BJ (cell line): Measurements from ENCODE around the gene SH3BGRL. TPM values are rescaled to one million over a fixed set of nuclear protein-coding genes. Genes with fewer than 3 reads are reported as not detected.
"Not testable (repeated sequence)": the region's sequence is repeated elsewhere in the genome, so short reads cannot be mapped to it uniquely, and the experiment has no call there.

Source experiments
- CTCF ChIA-PET: fragments of 350-600 bp; formaldehyde crosslinking; extraction: SDS; loops from one replicate; lab custom pipeline; 2021; ENCODE audit warnings: antibody characterized with exemption, inconsistent platforms; lab: Yijun Ruan, JAX
- POLR2A ChIA-PET: fragments of 300-600 bp; sonication (Branson Sonifier 250); formaldehyde crosslinking; extraction: SDS; loops from one replicate; lab custom pipeline; 2021; ENCODE audit warnings: antibody characterized with exemption; lab: Charles Lee
- DNase-seq: peaks from one replicate; pipeline ENCODE4 v3.0.0-alpha.2; 2011; ENCODE audit warnings: low read depth
- H3K27me3 ChIP-seq: 2 replicates; pipeline ENCODE4 v1.6.0; 2011; ENCODE audit warnings: low read length; ENCODE audit not compliant: control insufficient read depth, insufficient read depth
- H3K36me3 ChIP-seq: 2 replicates; pipeline ENCODE4 v1.5.1; 2011; ENCODE audit warnings: low read length; ENCODE audit not compliant: control insufficient read depth, insufficient read depth
- H3K4me3 ChIP-seq: 2 replicates; pipeline ENCODE4 v1.5.1; 2011; ENCODE audit warnings: low read depth, mild to moderate bottlenecking, control low read depth, low read length
- CTCF ChIP-seq: IDR thresholded peaks from 2 replicates; pipeline ENCODE4 v1.5.1; 2011; ENCODE audit warnings: low read depth, mild to moderate bottlenecking, control low read depth, inconsistent platforms, low read length, moderate library complexity; ENCODE audit not compliant: insufficient read depth
- polyA plus RNA-seq: library from polyadenylated mRNA; depleted of rRNA; stranded (reverse); fragments of >200 nt; gene quantifications from 2 replicates; pipeline ENCODE4 v1.2.3, GENCODE V29; 2011

Gene SH3BGRL
- polyA plus RNA-seq, 1 experiment, result 85.2 TPM

GRCh38 chrX:81308086-81308829 is 106.4 kb downstream of the SH3BGRL start:
- CTCF ChIA-PET, result no interaction called here
- H3K4me3 ChIP-seq, result no peak overlapping the region
- no peaks in the 10 kb centered on the region for H3K27me3 ChIP-seq
- POLR2A ChIA-PET, result no interaction called here
- TF ChIP-seq CTCF, result no peak
- no peaks in the 10 kb centered on the region for H3K36me3 ChIP-seq
- DNase-seq, result no peak

- no peaks in the 10 kb centered on the region for H3K27me3 ChIP-seq
- ChIA-PET POLR2A (no interaction called here), CTCF (interaction anchor here (1.3 kb wide), 1 partner anchor 22 kb away, joined by 3 read pairs; no protein-coding TSS in a partner anchor)
- TF ChIP-seq CTCF, result no peak
- no peaks in the 10 kb centered on the region for H3K36me3 ChIP-seq
- no peak for DNase-seq
- H3K4me3 ChIP-seq, result no peak overlapping the region
Observed at GRCh38 chrX:81316163-81316562, 114.3 kb downstream of the SH3BGRL start.

- H3K27me3 ChIP-seq, POLR2A ChIA-PET, CTCF ChIA-PET, DNase-seq, H3K4me3 ChIP-seq, H3K36me3 ChIP-seq: not testable (repeated sequence)
Observed at GRCh38 chrX:81331653-81332052, 129.8 kb downstream of the SH3BGRL start.

DNA sequence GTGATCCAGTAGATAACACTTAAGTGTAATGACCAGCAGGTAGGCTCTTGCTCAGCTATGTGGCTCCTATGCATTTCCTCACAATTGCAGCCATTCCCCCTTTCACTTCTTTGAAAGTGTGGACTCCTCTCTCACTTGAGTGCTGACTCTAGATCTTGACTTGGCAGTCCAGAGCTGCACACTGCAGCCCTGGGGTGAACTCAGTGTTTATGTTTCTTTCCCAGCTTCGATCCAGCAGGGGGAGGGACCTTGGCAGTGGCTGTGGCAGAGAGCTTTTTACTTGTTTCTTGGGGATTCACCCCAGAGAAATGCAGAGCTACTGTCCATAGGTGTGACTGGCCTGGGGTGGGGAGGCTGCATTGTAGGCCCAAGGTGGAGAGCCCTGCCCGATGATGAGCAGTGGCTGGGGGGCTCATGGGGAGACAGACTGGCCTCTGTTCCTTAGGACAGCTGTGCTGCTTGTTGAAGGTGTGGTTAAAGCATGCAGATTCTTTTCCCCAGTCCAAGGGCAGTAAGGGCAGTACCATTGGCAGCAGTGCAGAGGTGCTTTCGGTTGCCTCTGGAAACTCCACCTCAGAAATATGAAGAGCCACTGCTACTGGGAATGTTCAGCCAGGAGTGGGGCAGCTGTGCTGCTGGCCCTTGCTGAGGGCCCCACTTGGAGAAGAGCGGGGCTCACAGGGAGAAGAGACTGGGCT is 134.7 kb downstream of the SH3BGRL start:
- no peak overlapping the region for H3K4me3 ChIP-seq
- no peak for TF ChIP-seq CTCF
- DNase-seq, result no peak
- no peaks in the 10 kb centered on the region for H3K36me3 ChIP-seq
- ChIA-PET POLR2A (no interaction called here), CTCF (no interaction called here)
- H3K27me3 ChIP-seq, result no peaks in the 10 kb centered on the region

DNA sequence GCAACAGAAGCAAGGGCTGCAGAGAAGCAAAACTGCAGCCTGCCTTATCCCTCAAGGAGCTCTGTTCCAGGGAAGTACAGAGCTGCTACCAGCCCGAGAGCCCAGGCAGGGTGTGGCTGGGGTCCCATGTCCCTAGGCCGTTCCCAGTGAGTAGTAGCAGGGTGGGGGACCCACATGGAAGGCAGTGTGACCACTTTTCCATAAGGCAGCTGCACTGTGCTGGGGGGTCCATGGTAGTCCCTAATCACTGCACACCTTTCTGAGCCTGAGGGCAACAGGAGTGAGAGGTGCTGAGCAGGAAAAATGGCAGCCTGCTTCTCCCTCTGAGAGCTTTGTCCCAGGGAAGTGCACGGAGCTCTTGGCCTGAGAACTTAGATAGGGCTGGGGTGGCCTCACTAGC is 135.9 kb downstream of the SH3BGRL start:
- CTCF ChIA-PET, result interaction anchor here (1.0 kb wide), 1 partner anchor 22 kb away, joined by 3 read pairs; no protein-coding TSS in a partner anchor
- POLR2A ChIA-PET, result no interaction called here
- no peak for TF ChIP-seq CTCF
- no peak overlapping the region for H3K4me3 ChIP-seq
- H3K27me3 ChIP-seq, result no peaks in the 10 kb centered on the region
- H3K36me3 ChIP-seq, result no peaks in the 10 kb centered on the region
- DNase-seq, result no peak
